GM19238 (cell line): ENCODE data around the gene KANSL1L.
"Not testable (repeated sequence)": the region's sequence is repeated elsewhere in the genome, so short reads cannot be mapped to it uniquely, and the experiment has no call there.

Experiments used
- DNase-seq: peaks from one replicate; pipeline ENCODE4 v3.0.0; 2011; ENCODE audit warnings: low spot score; ENCODE audit not compliant: insufficient read length

The KANSL1L gene

DNA sequence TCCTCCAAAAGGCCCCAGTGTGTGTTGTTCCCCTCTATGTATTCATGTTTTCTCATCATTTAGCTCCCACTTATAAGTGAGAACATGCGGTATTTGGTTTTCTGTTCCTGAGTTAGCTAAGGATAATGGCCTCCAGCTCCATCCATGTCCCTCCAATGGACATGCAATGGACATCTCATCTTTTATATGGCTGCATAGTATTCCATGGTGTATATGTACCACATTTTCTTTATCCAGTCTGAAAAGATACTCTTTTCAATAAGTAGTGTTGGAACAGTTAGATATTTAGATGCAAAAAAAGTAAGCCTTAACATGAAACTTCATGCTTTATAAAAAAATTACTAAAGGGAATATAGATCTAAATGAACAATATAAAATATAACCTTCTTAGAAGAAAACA is 5.9 kb upstream of the KANSL1L start:
- not testable (repeated sequence) for DNase-seq

DNA sequence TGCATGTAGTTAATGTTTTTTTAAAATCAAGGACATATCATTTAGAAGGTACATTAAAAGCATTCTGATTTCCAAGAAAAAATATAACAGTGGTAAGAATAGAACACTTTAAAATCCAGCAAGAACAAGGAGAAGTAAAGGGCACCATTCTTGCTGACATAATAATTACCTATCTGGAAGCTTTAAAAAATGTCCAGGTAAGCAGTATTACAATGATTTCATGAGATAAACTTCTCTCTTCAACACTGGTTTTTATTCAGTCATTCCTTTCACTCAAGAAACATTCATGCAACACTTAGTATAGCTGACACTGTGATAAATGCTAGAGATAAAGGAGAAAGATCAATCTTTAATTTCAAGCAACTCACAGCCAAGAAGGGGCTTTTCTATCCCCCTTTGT is 2.9 kb upstream of the KANSL1L start:
- no peak for DNase-seq

DNA sequence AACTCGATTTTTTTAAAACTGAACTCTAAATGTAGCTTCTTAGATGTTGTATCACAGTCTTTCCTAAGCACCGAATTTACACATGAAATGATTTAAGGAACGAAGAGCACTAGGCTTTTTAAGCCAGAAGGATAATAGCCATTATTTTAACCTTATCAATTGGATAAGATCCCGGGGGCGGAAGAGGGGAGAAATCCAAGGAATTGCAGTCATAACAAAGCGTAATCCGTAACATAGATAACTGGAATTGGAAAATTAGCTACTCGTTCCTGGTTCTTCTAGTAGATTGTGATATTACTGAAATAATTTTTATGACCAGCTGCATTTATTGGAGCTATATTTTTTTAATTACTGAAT is 988 bp upstream of the KANSL1L start:
- no peak for DNase-seq

DNA sequence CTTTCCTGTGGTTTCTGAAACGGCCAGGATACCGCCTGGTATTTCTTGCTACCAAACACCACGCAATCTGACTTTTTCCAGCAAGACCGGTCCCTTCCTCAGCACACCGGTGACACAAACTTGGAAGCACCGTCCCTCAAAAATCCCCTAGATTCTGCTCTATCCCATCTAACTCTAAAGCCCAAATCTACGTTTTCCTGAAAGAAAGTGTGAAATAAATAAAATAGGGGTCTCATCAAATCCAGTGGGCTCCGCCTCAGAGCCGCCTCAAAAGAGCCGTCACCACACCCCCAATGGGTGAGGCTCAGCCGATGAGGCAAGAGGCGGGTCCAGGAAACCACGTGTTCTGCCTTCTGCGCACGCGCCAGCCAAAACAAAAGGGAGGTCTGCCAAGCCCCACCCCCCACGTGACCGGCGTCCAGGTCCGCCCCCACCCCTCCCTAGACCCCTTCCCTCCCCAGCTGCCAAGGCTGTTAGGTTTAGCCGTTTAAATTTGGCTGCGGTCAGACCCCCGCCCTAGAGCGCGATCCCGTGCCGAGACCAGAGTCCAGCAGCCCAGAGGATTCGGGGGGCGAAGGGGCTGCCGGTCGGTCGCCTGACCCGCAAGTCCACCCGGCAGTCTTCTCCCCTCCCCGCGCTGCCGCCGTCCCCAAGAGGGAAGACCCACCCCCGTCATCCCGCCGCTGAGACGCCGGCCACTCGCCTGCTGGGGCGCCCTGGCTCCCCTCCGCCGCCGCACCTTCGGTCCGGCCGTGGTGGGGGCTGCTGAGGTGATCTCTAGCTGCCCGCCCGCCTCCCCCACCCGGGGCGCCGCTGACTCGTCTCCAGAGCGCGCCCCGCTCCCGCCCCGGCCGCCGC is 534 bp downstream of the KANSL1L start:
- DNase-seq = peak; percentile 76

DNA sequence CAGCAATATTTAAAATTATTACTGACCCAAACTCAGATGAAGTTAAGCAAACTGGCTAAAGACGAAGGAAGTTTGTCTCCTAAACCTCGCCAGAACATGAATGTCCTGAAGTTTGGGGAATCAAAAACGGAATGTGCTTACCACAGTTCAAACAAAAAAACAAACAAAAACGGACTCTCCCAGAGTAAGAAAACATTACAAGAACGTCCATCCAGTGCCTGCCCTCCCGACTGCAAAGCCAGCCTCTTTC is 1.1 kb downstream of the KANSL1L start:
- DNase-seq = no peak

DNA sequence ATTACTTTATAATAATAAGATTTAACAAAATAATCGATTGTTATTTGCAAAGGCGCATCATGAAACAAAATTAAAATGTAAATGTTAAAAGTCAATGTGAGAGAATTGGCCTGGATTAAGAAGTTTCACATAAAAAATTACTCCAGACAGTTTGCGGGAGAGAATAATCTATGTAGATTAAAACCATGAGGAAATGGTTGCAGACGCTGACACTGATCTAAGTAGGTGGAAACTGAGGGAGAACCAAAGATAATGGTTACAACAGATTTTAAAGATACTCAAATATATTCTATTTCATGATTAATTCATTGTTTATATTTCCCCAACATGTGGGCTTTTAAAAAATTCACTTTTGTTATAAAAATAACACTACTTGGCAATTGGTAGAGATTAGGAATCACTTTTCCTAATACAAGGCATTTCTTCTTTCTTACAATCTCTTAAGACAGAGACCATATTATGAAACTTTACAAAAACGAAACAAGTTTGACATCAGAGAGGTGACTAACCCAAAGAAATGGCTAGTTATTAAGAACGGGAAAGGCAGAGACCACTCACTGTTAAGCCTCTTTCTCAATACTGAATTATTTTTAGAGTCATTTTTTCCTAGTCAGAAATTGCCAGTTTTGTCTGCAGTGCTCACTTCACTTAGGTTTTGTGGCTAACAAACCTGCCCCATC is 1.6 kb downstream of the KANSL1L start:
- DNase-seq = no peak

DNA sequence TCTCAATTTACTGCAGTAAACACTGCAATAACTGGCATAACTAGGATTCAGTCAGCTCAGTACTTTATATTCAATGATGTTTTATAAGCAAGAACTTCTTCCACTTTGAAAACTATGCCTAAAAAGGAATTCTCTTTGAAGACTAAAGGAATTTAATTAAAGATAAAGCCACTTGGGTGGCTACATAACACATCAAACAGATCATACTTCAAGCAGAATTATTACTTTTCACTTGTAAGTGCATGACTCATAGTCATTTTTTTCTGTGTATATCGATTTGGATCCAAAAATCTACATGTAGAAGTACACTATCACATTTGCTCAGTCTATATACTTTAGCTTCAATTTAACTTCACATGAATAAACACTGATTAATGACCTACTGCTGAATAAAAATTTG is 4.0 kb downstream of the KANSL1L start:
- no peak for DNase-seq

DNA sequence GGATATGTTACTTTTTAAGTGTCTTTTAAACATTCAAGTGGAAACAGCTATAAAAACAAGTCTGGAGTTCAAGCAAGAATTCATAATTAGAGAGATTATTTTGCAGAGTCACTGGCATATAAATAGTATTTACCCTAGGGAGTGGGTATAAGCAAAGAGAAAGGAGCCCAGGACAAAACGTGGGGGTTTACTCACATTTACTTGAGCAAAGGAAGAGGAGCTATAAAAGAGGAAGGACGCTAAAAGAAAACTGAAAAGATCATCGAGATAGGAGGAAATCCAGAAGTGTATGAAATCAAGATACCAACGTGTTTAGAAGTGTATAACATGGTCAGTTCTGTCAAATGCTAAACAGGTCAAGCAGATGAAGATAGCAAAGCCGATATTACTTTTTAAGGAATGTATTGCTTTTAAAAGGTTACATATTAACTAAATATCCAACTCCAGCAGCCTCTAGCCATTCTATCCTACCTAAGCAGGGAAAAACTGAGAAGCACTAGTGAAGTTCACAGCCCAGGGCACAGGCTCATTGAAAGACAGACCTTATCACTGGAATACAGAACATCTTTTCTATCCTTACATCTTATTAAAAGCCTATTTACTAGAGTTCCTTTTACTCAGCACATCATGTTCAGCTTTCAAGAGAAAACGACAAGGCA is 8.6 kb downstream of the KANSL1L start:
- no peak for DNase-seq

DNA sequence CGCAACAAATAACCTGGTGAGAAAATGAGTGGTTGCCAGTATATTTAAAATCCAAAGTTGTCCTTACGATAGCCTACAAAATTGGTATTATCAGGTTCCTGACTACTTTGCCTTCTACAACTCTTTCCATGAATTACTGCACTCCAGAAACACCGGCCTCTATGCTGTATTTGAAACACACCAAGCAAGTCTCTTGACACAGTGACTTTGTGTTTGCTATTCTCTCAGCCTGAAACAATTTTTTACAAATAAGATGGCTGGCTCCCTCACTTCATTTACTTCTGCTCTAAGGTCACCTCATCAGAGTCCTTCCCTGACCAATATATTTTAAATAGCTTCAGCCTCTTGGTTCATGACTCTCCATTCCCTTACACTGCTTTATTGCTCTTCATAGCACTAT is 12.2 kb downstream of the KANSL1L start:
- DNase-seq = no peak

DNA sequence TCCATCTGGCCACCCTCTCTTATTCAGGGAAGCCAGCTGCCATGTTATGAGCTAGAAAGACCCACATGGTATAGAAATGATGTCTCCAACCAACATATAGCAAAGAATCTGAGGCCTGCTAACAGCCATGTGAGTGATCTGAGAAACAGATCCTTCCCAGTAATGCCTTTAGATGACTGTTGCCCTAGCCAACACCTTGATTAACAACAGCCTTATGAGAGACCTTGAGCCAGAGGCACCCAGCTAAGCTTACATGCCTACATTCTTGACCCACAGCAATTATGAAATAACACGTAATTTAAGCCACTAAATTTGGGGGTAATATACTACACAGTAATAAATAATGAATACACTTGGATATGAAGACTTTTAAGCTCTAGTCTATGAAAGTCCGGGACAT is 13.0 kb downstream of the KANSL1L start:
- no peak for DNase-seq

DNA sequence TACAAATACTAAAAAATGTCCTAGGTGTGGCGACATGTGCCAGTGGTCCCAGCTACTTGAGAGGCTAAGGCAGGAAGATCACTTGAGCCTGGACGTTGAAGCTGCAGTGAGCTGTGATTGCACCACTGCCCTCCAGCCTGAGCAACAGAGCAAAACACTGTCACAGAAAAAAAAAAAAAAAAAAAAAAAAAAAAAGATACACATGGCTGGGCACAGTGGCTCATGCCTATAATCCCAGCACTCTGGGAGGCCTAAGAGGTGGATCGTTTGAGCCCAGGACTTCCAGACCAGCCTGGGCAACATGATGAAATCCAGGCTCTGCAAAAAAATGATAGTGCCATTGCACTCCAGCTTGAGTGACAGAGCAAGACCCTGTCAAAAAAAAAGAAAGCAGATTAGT is 13.7 kb downstream of the KANSL1L start:
- no peak for DNase-seq

DNA sequence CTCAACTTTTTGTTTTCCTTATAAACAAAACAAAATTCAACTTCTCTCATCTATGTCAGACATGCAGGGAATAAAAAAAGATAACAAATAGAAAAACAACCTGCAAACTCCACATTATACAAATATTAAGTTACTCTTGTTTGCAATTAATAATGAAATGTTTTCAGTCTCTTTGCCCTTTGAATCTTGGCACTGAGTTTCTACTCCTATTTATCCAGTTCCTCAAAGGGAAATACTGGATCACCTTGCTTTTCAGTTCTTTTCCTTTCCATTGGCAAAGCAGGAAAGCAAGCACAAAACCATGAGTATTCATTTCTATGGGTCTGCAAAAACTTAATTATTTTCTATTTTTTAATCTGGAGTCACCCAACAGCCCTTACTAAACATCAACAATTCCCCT is 23.6 kb downstream of the KANSL1L start:
- no peak for DNase-seq

DNA sequence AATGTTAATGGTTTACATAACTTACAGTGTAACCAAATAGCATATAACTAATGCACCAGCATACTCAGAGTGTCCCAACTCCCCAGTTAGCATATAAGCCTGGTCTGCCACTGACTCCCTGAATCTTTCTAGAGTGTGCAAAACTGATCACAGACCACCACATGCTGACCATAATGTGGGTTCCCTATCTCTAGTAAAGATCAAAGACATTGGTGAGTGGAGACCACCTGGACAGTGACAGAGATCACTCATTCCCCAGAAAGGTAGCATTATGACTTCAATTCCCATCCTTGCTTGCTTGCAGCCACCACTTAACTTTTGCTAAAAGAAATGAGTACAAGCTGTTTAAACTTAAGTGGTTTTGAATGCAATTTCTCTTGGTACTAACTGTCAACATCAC is 39.0 kb downstream of the KANSL1L start:
- no peak for DNase-seq

DNA sequence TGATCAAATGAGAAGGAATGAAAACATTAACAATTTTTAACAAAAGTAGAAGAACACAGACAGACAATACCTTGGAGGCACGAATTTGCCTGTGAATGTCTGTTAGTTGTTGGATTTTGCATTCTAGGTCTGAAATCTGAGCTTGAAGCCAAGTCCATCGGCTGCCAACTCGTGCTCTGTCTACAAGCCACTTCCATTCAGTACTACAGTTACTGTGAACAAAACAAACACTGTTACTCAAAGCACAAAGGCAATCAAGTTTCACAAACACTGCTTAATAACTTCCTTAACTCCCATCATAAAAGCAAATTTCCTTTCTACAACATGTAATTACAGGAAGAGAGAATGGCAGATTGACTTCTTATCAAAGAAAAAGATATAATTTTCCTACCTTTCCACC is 42.2 kb downstream of the KANSL1L start:
- no peak for DNase-seq

DNA sequence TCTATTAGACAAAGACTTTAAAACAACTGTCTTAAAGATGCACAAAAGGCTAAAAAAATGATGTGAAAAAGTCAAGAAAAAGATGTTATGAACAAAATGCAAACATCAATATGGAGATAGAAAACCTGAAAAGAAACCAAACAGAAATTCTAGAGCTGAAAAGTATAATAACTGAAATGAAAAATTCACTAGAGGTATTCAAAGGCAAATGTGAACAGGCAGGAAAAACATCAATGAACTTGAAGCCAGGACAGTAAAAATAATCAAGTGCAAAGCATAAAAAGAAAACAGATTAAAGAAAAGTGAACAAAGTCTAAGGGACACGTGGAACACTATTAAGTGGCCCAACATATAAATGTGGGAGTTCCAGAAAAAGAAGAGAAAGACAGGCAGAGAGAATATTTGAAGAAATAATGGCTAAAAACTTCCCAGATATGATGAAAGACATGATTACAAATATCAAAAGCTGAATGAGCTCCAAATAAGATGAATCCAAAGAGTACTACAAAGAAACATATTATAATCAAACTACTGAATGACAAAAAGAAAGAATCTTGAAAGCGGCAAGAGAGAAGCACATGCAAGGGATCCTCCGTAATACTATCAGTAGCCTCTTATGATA is 57.5 kb downstream of the KANSL1L start:
- DNase-seq = no peak

DNA sequence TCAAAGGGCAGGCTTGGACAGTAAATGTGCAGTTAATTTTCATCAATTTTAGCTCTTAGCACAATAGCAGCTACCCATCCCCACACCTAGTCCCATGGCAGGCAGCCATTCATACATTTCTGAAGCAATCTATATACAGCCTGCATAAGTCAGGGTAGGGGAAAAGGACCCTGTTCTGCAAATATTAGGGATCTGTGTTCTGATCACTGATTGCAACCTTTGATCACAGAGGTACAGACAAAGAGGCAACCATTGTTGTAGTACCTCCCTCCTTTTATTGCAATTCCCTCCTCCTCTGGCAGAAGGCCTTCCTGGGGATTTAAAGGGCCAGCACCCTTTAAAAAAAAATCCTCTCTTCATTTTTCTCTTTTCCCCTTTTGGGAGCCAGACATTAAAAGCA is 58.3 kb downstream of the KANSL1L start:
- no peak for DNase-seq

DNA sequence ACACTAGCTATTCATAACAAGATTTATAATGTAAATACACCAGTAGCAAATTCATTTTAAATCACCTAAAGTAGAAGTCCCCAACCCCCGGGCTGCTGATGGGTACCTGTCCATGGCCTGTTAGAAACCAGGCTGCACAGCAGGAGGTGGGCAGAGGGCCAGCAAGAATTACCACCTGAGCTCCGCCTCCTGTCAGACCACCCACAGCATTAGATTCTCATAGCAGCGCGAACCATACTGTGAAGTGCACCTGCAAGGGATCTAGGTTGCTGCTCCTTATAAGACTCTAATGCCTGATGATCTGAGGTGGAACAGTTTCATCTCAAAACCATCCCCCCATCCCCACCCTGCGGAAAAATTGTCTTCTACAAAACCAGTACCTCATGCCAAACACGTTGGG is 71.3 kb downstream of the KANSL1L start:
- DNase-seq = no peak

DNA sequence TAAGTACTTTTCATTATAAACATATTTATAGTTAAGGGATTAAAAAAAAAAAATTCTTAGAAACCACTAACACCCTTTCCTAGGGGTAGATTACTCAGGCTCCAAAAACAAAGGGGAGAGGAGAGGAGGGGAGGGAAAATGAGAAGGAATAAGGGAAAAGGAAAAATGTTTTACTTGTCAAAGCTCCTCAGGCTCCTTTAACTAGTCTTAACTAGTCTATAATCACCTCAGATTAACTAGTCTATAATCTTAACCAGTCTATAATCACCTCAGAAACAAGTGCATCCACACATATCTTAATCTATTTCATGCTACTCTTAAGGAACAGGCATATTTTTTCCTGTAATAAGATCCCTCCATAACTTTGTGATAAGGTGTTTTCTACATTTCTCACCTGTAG is 76.4 kb downstream of the KANSL1L start:
- no peak for DNase-seq

DNA sequence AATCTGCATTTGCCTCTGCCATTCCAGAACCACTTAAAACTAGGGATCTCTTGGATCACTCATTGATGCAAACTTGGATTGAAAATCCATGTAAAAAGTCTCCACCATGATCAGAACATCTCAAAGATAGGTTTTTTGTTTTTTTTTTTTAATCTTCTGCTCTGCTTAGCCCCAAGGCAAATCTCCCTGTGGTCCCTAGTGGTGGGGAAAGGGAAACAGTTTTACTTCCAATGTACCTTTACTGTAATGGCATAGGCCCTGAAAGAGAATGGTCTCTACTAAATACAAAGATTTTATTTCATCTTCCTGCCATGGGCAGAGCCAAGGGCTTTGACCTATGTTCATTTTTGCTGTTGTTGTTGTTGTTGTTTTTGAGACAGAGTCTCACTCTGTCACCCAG is 78.4 kb downstream of the KANSL1L start:
- DNase-seq = no peak

DNA sequence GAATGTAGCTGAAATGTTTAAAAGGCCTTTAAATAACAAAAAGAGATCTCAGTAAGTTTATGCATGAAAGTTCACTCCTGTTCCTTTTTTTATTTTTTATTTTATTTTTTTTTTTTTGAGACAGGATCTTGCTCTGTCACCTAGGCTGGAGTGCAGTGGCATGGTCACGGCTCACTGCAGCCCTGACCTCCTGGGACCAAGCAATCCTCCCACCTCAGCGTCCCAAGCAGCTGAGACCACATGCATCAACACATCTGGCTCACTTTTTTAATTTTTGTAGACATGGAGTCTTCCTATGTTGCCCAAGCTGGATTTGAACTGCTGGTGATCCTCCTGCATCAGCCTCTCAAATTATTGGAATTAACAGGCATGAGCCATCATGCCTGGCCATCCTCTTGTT is 84.3 kb downstream of the KANSL1L start:
- DNase-seq = no peak

DNA sequence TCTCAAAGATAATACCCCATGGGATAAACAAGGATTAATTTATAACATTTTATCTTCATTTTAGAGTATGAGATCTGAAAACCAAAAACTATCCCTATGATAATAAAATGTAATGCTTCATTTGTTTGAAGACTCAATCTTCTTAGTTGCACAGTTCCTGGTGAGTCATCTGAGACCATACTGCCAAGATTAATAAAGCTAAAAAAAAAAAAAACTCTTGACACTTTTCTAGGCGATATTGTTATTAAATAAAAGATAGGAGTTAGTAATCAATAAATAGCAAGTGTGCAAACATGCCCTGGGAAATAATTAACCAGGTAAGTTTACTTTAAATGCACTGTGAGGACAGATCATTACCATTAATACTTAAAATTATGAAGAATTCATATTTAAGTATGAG is 84.9 kb downstream of the KANSL1L start:
- DNase-seq = no peak

DNA sequence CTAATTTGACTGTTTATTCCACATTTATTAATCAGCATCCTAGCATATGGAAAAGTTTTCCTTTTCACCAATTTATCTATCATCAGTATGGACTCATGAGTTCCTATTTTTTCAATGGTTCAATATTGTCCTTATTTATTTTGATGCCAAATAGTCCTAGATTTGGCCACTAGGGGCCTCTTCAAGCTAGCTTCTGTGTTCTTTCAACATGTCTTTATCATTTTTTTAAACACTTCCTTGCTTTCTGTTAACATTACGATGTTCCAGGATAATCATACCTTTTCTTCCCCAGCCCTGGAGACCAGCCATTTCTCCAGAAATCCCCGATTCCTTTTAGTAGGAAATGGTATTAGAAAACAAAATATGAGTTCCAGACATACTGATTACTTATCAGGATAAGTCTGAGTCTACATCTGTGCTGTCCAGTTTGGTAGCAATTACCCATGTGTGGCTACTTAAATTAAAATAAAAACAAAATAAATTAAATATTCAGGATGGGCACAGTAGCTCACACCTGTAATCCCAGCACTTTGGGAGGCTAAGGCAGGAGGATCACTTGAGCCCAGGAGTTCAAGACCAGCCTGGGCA is 98.2 kb downstream of the KANSL1L start:
- DNase-seq = no peak
